WERI-Rb-1 (cell line): ENCODE data around the gene ADGRV1.

ENCODE experiments used
- DNase-seq: peaks from one replicate; pipeline ENCODE4 v3.0.0-alpha.2; 2020
- H3K27ac ChIP-seq: fragments of 250-450 bp; sonication (Bioruptor Pico); 2 replicates; pipeline ENCODE4 v1.5.1; 2020; ENCODE audit warnings: mild to moderate bottlenecking, moderate library complexity
- H3K27me3 ChIP-seq: fragments of 250-450 bp; sonication (Bioruptor Pico); 2 replicates; pipeline ENCODE4 v1.5.1; 2021; ENCODE audit warnings: mild to moderate bottlenecking, low read depth, moderate library complexity; ENCODE audit not compliant: insufficient read depth, severe bottlenecking
- H3K36me3 ChIP-seq: fragments of 250-450 bp; sonication (Bioruptor Pico); 2 replicates; pipeline ENCODE4 v1.5.1; 2020; ENCODE audit warnings: mild to moderate bottlenecking, moderate library complexity
- H3K4me3 ChIP-seq: 2 replicates; pipeline ENCODE4 v1.5.1; 2011; ENCODE audit warnings: low read depth, mild to moderate bottlenecking, control low read depth, low read length
- H3K9me3 ChIP-seq: fragments of 250-450 bp; sonication (Bioruptor Pico); 2 replicates; pipeline ENCODE4 v1.5.1; 2021; ENCODE audit warnings: mild to moderate bottlenecking, moderate library complexity; ENCODE audit not compliant: severe bottlenecking
- TF ChIP-seq, protein P1 (sequence below): IDR thresholded peaks from 2 replicates; pipeline ENCODE4 v1.5.1; 2011; ENCODE audit warnings: low read depth, mild to moderate bottlenecking, control low read depth, inconsistent platforms, low read length

Gene ADGRV1

DNA sequence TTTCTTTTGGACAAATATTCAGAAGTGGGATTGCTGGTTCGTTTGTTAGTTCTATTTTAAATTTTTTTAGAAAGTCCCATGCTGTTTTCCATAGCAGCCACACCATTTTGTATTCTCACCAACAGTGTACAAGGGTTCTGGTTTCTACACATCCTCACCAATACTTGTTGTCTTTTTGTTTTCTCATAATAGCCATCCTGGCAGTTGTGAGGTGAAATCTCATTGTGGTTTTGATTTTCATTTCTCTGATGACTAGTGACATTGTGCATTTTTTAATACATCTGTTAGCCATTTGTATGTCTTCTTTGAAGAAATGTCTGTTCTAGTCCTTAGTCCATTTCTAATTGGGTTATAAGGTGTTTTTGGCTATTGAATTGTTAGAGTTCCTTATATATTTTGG lies 610.3 kb downstream of the ADGRV1 start:
- Histone ChIP-seq H3K9me3 (no peaks in the 10 kb centered on the region), H3K4me3 (no peak overlapping the region), H3K27me3 (no peaks in the 10 kb centered on the region), H3K27ac (no peak overlapping the region), H3K36me3 (peaks cover 8% of the 10 kb centered on the region; the same call in 1 of the 2 replicates)
- no peak for DNase-seq
- TF ChIP-seq, protein P1, sequence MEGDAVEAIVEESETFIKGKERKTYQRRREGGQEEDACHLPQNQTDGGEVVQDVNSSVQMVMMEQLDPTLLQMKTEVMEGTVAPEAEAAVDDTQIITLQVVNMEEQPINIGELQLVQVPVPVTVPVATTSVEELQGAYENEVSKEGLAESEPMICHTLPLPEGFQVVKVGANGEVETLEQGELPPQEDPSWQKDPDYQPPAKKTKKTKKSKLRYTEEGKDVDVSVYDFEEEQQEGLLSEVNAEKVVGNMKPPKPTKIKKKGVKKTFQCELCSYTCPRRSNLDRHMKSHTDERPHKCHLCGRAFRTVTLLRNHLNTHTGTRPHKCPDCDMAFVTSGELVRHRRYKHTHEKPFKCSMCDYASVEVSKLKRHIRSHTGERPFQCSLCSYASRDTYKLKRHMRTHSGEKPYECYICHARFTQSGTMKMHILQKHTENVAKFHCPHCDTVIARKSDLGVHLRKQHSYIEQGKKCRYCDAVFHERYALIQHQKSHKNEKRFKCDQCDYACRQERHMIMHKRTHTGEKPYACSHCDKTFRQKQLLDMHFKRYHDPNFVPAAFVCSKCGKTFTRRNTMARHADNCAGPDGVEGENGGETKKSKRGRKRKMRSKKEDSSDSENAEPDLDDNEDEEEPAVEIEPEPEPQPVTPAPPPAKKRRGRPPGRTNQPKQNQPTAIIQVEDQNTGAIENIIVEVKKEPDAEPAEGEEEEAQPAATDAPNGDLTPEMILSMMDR: no peak

DNA sequence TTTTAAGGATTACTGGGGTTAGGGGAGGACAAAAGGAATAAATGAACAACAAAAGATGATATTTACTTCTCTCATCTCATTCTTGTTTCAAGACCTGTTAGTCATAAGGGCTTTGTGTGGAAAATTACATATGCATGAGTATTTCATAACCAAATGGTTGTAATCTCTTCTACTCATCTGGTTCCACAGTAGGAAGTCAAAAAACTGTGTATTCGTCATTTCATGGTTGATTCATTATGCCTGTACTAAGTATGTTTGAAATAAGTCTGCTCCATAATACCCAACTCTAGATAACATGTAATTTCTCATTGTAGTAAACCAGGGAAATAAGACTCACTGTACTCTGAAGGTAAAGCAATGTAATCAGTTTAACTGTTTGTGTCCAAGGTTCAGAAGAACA lies 611.7 kb downstream of the ADGRV1 start:
- H3K27ac ChIP-seq: no peak overlapping the region
- DNase-seq: no peak

DNA sequence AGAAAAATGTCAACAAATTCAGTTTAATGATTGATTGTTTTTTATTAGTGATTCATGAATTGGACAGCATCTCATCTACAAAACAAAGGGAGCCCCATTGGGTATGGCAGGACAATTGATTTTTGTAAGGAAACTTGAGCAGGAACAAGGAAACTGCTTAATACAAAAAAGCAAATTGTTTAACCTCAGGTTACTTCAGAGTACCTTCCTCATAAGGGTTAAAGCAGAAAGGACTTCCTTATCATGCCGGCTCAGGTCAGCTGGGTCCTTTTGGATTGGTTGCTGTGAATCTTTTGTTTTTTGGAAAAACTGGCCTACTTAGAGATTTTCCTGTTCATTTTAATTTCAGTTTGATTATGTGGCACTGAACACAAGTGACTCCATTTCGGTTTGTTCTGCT lies 612.7 kb downstream of the ADGRV1 start:
- H3K36me3 ChIP-seq: no peaks in the 10 kb centered on the region
- H3K27ac ChIP-seq: no peak overlapping the region
- TF ChIP-seq, protein P1: no peak
- H3K27me3 ChIP-seq: no peaks in the 10 kb centered on the region
- H3K4me3 ChIP-seq: no peak overlapping the region
- DNase-seq: no peak
- no peaks in the 10 kb centered on the region for H3K9me3 ChIP-seq

More for the DNA sequence above, 611.7 kb downstream of the ADGRV1 start:
- no peak overlapping the region for H3K4me3 ChIP-seq
- TF ChIP-seq, protein P1: no peak
- no peaks in the 10 kb centered on the region for H3K36me3 ChIP-seq
- H3K27me3 ChIP-seq: no peaks in the 10 kb centered on the region
- no peaks in the 10 kb centered on the region for H3K9me3 ChIP-seq

DNA sequence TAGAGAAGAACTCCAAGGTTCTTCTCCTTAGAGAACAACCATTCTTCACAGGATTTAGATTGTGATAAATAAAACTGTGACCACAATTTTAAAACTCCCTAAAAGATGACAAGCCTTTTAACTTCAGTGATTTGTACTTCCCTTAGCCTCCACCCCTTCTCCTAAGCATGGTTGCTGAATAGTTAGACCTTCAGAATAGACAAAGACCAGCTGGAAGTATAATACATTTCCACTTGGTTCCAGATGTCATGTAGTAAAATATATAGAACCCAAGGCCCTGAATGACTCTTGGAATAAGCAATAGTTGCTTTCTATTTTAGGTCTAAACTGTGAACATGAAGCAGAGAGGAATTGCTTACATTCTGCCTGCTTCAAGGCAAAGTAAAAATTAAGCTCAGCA lies 615.8 kb downstream of the ADGRV1 start:
- Histone ChIP-seq H3K4me3 (no peak overlapping the region), H3K27ac (no peak overlapping the region), H3K36me3 (no peaks in the 10 kb centered on the region), H3K9me3 (no peaks in the 10 kb centered on the region), H3K27me3 (no peaks in the 10 kb centered on the region)
- DNase-seq: no peak
- TF ChIP-seq, protein P1: no peak

DNA sequence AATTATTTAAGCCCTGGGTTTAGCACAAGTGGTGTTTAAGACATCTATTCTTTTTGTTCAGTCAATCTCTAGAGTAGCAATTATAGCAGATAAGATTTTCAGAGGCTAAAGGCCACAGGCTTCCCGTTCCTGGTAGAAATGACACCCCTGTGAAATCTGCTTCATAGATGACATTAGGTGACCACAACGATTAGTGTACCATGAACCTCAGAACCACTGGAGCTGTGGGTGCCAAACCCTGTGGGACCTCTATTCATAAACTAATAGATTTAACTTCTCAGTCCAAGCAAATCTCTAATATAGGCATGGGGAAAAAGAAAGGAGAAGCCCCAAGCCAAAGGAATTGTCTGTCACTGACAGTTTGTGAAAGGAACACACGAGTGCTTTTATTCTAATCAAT lies 617.1 kb downstream of the ADGRV1 start:
- DNase-seq: no peak
- no peaks in the 10 kb centered on the region for H3K9me3 ChIP-seq
- H3K36me3 ChIP-seq: no peaks in the 10 kb centered on the region
- H3K27ac ChIP-seq: no peak overlapping the region
- no peaks in the 10 kb centered on the region for H3K27me3 ChIP-seq
- TF ChIP-seq, protein P1: no peak
- H3K4me3 ChIP-seq: no peak overlapping the region

DNA sequence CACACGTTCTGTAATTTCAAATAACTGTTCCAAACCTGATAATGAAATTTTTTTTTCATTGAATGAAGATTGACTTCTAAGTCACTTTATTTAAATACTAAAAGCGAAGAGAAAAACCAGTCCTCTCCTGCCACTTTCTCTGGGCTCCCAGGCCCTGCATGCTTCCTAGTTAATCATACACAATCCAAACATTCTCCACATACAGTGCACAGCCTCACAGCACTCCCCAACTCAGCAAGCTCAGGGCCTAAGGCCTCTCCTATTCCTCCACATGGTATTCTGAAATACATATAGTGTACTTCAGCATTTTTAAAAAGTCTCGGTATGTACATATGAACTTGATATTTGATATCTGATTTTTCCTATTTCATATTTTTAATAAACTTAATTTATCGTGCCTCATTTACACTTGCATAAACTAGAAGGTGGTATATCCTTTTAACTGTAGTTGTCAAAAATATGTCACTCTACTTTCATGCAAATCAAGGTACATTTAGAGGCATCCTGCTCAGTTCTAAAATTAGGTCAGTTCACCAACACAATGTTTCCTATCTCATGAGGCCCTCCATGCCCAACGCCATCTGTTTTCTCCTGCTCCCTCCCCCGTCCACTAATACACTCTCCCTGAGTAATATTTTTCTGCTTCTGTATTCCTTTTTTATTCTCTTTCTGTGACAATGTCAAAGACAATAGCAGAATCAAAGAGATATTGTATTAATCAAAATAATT lies 617.9 kb downstream of the ADGRV1 start:
- Histone ChIP-seq H3K4me3 (no peak overlapping the region), H3K9me3 (no peaks in the 10 kb centered on the region), H3K27ac (peak overlapping the region; percentile 44), H3K27me3 (no peaks in the 10 kb centered on the region), H3K36me3 (no peaks in the 10 kb centered on the region)
- TF ChIP-seq, protein P1: no peak
- peak; percentile 35 for DNase-seq
